CD4-positive, alpha-beta T cell treated with Interleukin-2 at 100 ng/mL for 4 hours (primary cell): Measurements from ENCODE around the gene CCDC68.
A peak's percentile ranks its signal among the peaks of the same experiment; 100 is the strongest.
"Not testable (repeated sequence)": the region's sequence is repeated elsewhere in the genome, so short reads cannot be mapped to it uniquely, and the experiment has no call there.

Experiments used
- DNase-seq: peaks from one replicate; pipeline ENCODE4 v3.0.0-alpha.2; 2020; ENCODE audit warnings: low spot score

The CCDC68 gene

GRCh38 chr18:54958704-54959625 is at the start of gene CCDC68:
Gene CCDC68 (minus strand): TSS chr18:54959461. CDS start chr18:54942791, 16,670 bp downstream.
- DNase-seq = no peak

- no peak for DNase-seq
Measured at GRCh38 chr18:55007602-55008001, 48.3 kb upstream of the CCDC68 start.

- no peak for DNase-seq
Measured at GRCh38 chr18:55003695-55004094, 44.4 kb upstream of the CCDC68 start.

GRCh38 chr18:55002261-55002660 is 43.0 kb upstream of the CCDC68 start:
- DNase-seq = no peak

- no peak for DNase-seq
Measured at GRCh38 chr18:55001394-55002024, 42.2 kb upstream of the CCDC68 start.

- DNase-seq = no peak
Measured at GRCh38 chr18:55000529-55000928, 41.3 kb upstream of the CCDC68 start.

GRCh38 chr18:54999016-54999415 is 39.8 kb upstream of the CCDC68 start:
- DNase-seq = no peak

GRCh38 chr18:54995421-54996143 is 36.3 kb upstream of the CCDC68 start:
- no peak for DNase-seq

GRCh38 chr18:54991981-54992380 is 32.7 kb upstream of the CCDC68 start:
- no peak for DNase-seq

- no peak for DNase-seq
Measured at GRCh38 chr18:54984908-54985307, 25.6 kb upstream of the CCDC68 start.

GRCh38 chr18:54983791-54984190 is 24.5 kb upstream of the CCDC68 start:
- DNase-seq = no peak

- peak; percentile 39 for DNase-seq
Measured at GRCh38 chr18:54983041-54983686, 23.9 kb upstream of the CCDC68 start.

- no peak for DNase-seq
Measured at GRCh38 chr18:54981076-54981475, 21.8 kb upstream of the CCDC68 start.

- DNase-seq = no peak
Measured at GRCh38 chr18:54975598-54975997, 16.3 kb upstream of the CCDC68 start.

- no peak for DNase-seq
Measured at GRCh38 chr18:54973046-54973445, 13.8 kb upstream of the CCDC68 start.

- no peak for DNase-seq
Measured at GRCh38 chr18:54968807-54969206, 9.5 kb upstream of the CCDC68 start.

GRCh38 chr18:54968237-54968636 is 9.0 kb upstream of the CCDC68 start:
- not testable (repeated sequence) for DNase-seq

GRCh38 chr18:54967786-54968185 is 8.5 kb upstream of the CCDC68 start:
- no peak for DNase-seq

GRCh38 chr18:54964741-54965140 is 5.5 kb upstream of the CCDC68 start:
- DNase-seq = no peak

GRCh38 chr18:54962919-54963645 is 3.8 kb upstream of the CCDC68 start:
- DNase-seq = no peak

- no peak for DNase-seq
Measured at GRCh38 chr18:54961868-54962267, 2.6 kb upstream of the CCDC68 start.
